OCI-LY3 (cell line): Measurements from ENCODE around the gene OVAAL.

ENCODE experiments used
- EZH2phosphoT487 ChIP-seq: fragments of 200-600 bp; shearing (Covaris generic); IDR thresholded peaks from 2 replicates; pipeline ENCODE4 v1.6.1; 2018; ENCODE audit warnings: antibody characterized with exemption, mixed run types, low read depth
- TF ChIP-seq, protein P1 (sequence below): fragments of 200-600, 300-600 bp; sonication (generic); IDR thresholded peaks from 2 replicates; pipeline ENCODE4 v1.5.1; 2014; ENCODE audit warnings: antibody characterized with exemption, low read length, low read depth

DNA sequence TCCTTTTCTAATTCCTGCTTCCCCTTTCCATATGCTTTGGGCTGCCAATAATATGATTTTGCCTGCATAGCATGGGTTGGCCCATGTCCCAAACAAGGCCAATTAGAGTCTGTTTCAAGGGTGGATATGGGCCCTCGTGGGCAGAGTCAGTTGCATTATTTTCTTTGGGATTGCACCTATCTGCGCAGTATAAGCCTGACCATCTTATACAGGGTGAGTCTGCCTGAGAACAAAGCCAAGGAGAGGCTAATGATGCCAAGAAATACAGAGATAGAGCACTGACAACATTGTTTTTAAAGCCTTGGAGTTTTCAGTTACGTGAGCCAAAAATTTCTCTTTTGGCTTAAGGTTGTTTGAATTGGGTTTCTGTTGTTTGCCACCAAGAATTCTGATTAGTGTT is 18.6 kb downstream of the OVAAL start:
- TF ChIP-seq, protein P1, sequence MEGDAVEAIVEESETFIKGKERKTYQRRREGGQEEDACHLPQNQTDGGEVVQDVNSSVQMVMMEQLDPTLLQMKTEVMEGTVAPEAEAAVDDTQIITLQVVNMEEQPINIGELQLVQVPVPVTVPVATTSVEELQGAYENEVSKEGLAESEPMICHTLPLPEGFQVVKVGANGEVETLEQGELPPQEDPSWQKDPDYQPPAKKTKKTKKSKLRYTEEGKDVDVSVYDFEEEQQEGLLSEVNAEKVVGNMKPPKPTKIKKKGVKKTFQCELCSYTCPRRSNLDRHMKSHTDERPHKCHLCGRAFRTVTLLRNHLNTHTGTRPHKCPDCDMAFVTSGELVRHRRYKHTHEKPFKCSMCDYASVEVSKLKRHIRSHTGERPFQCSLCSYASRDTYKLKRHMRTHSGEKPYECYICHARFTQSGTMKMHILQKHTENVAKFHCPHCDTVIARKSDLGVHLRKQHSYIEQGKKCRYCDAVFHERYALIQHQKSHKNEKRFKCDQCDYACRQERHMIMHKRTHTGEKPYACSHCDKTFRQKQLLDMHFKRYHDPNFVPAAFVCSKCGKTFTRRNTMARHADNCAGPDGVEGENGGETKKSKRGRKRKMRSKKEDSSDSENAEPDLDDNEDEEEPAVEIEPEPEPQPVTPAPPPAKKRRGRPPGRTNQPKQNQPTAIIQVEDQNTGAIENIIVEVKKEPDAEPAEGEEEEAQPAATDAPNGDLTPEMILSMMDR: no peak
- no peak for TF ChIP-seq EZH2phosphoT487
